Heart left ventricle (tissue), 13 donors: ENCODE data around the gene RBSN.

Source experiments
- CTCF ChIP-seq, 12 donors: fragments of 200-600 bp; sonication (generic) in 4 of 12; IDR thresholded peaks; one replicate each; pipeline versions ENCODE4 v1.5.0 to v1.8.0; 2018 to 2022; ENCODE audit warnings: antibody characterized with exemption in 12 of 12, mild to moderate bottlenecking in 5 of 12
- POLR2A ChIP-seq, 2 donors: fragments of 450-650 bp; IDR thresholded peaks; one replicate each; pipeline ENCODE4 v1.6.1; 2017; ENCODE audit warnings: antibody characterized with exemption in 2 of 2, mild to moderate bottlenecking in 2 of 2, moderate library complexity in 2 of 2
- donor health status: ischemic (EF 13 %, LVEDD 7.1; RV severe dilation, severe dysfunction).
- donor health status: DM: no; HTN: yes; CAD: no.
- donor health status: DM: no; HTN: no; CAD: no.
- donor health status: ischemic (EF 25% LVEDD 6.9; RV normal size, moderate dysfunction).
- donor health status: ischemic (EF 25% LVEDD 5.7; RV mildly dilated, moderate dysfunction).
- donor health status: ischemic (EF 35%, LVEDD 5.7; RV mildly dilated, moderate dysfunction).
- donor health status: nonischemic (EF 11% LVEDD 7.7; RV severe dilation, severe dysfunction).
- donor health status: DM: yes; HTN: yes; CAD: no.
- donor health status: PGD.
- donor health status: ischemic (EF 29% LVEDD 5.4; RV normal size, mild dysfunction).
- donor health status: nonischemic (EF 23%, LVEDD 6.1; RV moderate dilation, normal function).

- no peak for TF ChIP-seq CTCF (IDR thresholded peaks at IDR 0.05)
- TF ChIP-seq POLR2A (IDR thresholded peaks at IDR 0.05), result no peak
These were observed 49.7 kb upstream of the RBSN start for GRCh38 chr3:15148614-15149013.
